PC-3 (cell line): ENCODE results near the gene RAET1L.

Source experiments
- EZH2 ChIP-seq: fragments of 300-600 bp; sonication (generic); IDR thresholded peaks from one replicate; pipeline ENCODE4 v1.6.1; 2017; ENCODE audit warnings: antibody characterized with exemption, mild to moderate bottlenecking, low read length; ENCODE audit not compliant: unreplicated experiment
- TF ChIP-seq, protein P1 (sequence below): fragments of 300-600 bp; sonication (generic); conservative IDR thresholded peaks from 2 replicates; pipeline ENCODE4 v1.5.1; 2017; ENCODE audit warnings: antibody characterized with exemption, low read depth, mild to moderate bottlenecking, low read length

GRCh38 chr6:150043096-150043495, 17.8 kb upstream of the RAET1L start:
- TF ChIP-seq, protein P1, sequence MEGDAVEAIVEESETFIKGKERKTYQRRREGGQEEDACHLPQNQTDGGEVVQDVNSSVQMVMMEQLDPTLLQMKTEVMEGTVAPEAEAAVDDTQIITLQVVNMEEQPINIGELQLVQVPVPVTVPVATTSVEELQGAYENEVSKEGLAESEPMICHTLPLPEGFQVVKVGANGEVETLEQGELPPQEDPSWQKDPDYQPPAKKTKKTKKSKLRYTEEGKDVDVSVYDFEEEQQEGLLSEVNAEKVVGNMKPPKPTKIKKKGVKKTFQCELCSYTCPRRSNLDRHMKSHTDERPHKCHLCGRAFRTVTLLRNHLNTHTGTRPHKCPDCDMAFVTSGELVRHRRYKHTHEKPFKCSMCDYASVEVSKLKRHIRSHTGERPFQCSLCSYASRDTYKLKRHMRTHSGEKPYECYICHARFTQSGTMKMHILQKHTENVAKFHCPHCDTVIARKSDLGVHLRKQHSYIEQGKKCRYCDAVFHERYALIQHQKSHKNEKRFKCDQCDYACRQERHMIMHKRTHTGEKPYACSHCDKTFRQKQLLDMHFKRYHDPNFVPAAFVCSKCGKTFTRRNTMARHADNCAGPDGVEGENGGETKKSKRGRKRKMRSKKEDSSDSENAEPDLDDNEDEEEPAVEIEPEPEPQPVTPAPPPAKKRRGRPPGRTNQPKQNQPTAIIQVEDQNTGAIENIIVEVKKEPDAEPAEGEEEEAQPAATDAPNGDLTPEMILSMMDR: no peak
- no peak for TF ChIP-seq EZH2
